WERI-Rb-1 (cell line): Measurements from ENCODE around the gene SHISA9.

Experiments used
- DNase-seq: peaks from one replicate; pipeline ENCODE4 v3.0.0-alpha.2; 2020
- H3K27ac ChIP-seq: fragments of 250-450 bp; sonication (Bioruptor Pico); 2 replicates; pipeline ENCODE4 v1.5.1; 2020; ENCODE audit warnings: mild to moderate bottlenecking, moderate library complexity
- H3K27me3 ChIP-seq: fragments of 250-450 bp; sonication (Bioruptor Pico); 2 replicates; pipeline ENCODE4 v1.5.1; 2021; ENCODE audit warnings: mild to moderate bottlenecking, low read depth, moderate library complexity; ENCODE audit not compliant: insufficient read depth, severe bottlenecking
- H3K36me3 ChIP-seq: fragments of 250-450 bp; sonication (Bioruptor Pico); 2 replicates; pipeline ENCODE4 v1.5.1; 2020; ENCODE audit warnings: mild to moderate bottlenecking, moderate library complexity
- H3K4me3 ChIP-seq: 2 replicates; pipeline ENCODE4 v1.5.1; 2011; ENCODE audit warnings: low read depth, mild to moderate bottlenecking, control low read depth, low read length
- H3K9me3 ChIP-seq: fragments of 250-450 bp; sonication (Bioruptor Pico); 2 replicates; pipeline ENCODE4 v1.5.1; 2021; ENCODE audit warnings: mild to moderate bottlenecking, moderate library complexity; ENCODE audit not compliant: severe bottlenecking
- TF ChIP-seq, protein P1 (sequence below): IDR thresholded peaks from 2 replicates; pipeline ENCODE4 v1.5.1; 2011; ENCODE audit warnings: low read depth, mild to moderate bottlenecking, control low read depth, inconsistent platforms, low read length

SHISA9 gene

DNA sequence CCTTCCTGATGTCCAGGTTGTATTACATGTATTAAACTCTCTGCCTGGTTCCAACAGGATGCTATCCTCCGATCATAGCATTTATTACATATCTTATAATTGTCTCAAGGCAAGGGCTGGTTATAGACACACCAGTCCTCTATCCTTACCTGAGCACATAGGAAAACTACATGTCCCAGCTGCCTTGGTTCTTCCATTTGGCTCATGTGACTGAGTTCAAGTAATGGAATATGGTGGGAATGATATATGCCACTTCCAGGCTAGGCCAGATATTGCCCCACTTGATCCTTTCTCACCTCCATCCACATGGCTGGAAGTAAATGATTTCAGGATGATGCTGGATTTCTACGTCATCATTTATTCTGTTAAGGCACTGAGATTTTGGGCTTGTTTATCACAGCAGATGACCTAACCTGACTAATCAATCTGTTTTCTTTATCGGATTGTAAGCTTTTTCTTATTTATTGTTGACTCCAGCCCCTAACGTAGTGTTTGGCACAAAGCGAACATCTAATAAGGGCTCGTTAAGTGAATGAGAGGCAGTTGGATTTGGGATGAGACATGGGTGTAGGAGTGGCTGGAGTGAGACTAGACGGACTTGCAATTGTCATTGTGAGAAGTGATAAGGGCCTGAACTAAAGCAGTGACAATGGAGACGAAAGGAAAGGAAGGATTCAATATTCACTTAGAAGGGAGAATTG, 8.2 kb upstream of the SHISA9 start:
- Histone ChIP-seq H3K27ac (no peak overlapping the region), H3K27me3 (no peaks in the 10 kb centered on the region), H3K4me3 (no peak overlapping the region), H3K36me3 (no peaks in the 10 kb centered on the region), H3K9me3 (no peaks in the 10 kb centered on the region)
- no peak for DNase-seq
- TF ChIP-seq, protein P1, sequence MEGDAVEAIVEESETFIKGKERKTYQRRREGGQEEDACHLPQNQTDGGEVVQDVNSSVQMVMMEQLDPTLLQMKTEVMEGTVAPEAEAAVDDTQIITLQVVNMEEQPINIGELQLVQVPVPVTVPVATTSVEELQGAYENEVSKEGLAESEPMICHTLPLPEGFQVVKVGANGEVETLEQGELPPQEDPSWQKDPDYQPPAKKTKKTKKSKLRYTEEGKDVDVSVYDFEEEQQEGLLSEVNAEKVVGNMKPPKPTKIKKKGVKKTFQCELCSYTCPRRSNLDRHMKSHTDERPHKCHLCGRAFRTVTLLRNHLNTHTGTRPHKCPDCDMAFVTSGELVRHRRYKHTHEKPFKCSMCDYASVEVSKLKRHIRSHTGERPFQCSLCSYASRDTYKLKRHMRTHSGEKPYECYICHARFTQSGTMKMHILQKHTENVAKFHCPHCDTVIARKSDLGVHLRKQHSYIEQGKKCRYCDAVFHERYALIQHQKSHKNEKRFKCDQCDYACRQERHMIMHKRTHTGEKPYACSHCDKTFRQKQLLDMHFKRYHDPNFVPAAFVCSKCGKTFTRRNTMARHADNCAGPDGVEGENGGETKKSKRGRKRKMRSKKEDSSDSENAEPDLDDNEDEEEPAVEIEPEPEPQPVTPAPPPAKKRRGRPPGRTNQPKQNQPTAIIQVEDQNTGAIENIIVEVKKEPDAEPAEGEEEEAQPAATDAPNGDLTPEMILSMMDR, result no peak

- Histone ChIP-seq H3K27me3 (peaks cover 25% of the 10 kb centered on the region), H3K4me3 (no peak overlapping the region), H3K36me3 (no peaks in the 10 kb centered on the region), H3K27ac (no peak overlapping the region), H3K9me3 (no peaks in the 10 kb centered on the region)
- TF ChIP-seq, protein P1, result peak; percentile 69
- peak; percentile 37 for DNase-seq
These were observed 4.8 kb upstream of the SHISA9 start for GRCh38 chr16:12896562-12896961.

DNA sequence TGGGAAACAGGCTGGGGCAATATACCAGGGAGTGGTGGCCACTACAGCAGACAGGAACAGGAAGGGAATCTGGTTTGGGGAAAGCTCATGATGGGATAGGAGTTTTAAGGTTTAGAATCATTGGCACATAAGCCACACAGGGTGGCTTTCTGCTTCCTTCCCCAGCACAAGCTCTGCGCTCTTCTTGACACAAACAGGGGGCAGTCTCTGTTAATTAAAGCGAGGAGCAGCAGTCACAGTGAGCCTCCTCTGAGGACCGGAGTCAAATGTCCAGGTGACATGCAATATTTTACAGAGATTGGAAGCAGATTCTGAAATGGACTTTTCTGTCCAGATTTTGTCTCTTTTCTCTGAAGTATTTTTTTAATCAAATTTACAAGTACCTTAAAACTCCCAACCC, 2.8 kb upstream of the SHISA9 start:
- Histone ChIP-seq H3K27me3 (peaks cover 43% of the 10 kb centered on the region), H3K27ac (no peak overlapping the region), H3K9me3 (no peaks in the 10 kb centered on the region), H3K4me3 (no peak overlapping the region), H3K36me3 (no peaks in the 10 kb centered on the region)
- TF ChIP-seq, protein P1, result peak; percentile 70
- peak; percentile 48 for DNase-seq

DNA sequence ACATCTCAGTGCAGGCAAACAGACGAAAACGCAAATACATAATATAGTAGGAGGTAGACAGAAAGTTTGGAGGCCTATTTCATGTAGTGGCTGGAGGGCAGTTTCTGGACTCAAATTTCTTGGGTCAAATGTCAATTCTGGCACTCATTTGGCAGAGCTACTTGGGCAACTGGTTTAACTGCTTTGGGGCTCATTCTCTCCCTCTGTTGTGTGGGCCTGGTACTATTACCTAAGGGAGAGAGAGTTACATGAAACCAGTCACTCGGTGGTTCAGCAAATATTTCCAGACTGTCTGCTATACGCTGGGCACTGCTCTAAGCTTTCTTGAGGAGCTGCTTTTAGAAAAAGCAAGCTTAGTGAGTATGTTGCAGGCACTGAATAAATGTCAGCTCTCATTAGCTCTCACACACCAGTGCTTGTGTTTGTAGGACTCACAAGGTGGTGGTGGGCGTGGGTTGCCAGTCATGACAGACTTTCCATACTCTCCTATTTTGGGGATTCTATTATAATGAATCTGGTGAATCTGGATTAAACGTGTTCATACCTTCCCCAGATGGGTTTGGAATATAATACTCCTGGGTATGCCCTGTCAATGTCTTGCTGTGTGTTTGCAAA, 1.8 kb upstream of the SHISA9 start:
- Histone ChIP-seq H3K9me3 (no peaks in the 10 kb centered on the region), H3K36me3 (no peaks in the 10 kb centered on the region), H3K27me3 (peaks cover 53% of the 10 kb centered on the region), H3K27ac (no peak overlapping the region), H3K4me3 (no peak overlapping the region)
- TF ChIP-seq, protein P1, result no peak
- no peak for DNase-seq

DNA sequence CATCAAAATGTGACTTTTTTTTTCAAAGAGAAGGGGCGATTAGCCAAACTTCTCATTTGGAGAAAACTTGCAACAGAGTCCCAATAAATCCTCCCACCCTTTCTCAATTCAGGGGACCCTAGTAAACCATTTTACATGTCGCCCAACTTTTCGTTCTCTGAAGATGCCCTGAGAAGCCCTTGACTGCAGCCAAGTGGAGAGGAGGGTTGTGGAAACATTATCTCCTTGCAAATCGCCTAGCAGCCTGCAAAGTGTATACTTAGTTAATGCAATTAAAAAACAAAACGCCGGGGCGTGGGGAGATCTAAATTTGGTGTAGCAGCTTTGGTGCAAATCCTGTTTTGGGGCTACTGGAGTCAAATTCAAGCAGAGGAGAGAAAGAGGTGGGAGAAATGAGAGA, 1.2 kb upstream of the SHISA9 start:
- no peak for DNase-seq
- Histone ChIP-seq H3K9me3 (no peaks in the 10 kb centered on the region), H3K27ac (no peak overlapping the region), H3K4me3 (no peak overlapping the region), H3K27me3 (peaks cover 59% of the 10 kb centered on the region), H3K36me3 (no peaks in the 10 kb centered on the region)
- TF ChIP-seq, protein P1, result no peak
